Raji (cell line): ENCODE data around the gene SLC9A7.

ENCODE experiments used
- POLR2A ChIP-seq: IDR thresholded peaks from 2 replicates; pipeline ENCODE4 v1.6.1; 2011; ENCODE audit warnings: low read depth, low read length, control low read depth; ENCODE audit not compliant: insufficient read depth

Gene SLC9A7

DNA sequence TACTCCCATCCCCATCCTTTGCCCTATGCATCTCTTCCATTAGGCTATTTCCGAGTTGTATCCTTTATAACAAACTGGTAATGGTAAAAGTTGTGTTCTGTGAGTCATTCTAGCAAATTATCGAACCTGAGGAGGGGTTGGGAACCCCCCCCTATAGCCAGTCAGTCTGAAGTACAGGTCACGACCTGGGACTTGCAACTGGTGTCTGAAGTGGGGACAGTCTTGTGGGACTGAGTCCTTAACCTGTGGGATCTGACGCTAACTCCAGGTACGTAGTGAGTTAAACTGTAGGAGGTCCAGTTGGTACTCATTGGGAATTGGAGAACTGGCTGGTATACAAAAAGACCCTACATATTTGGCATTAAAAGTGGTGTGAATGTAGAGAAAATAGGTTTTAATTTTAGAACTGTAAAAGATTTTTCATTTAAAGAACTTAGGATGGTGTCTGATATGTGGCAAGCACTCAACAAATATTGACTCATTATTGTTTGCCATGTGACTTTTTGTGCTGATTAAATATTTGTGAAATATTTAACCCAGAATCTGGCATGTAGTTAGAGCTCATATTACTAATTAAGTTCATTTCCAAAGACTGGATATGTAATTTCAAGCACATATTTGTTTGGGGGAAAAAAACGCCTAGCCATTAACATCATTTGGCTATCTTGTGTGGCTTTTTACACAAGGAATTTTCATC lies 134.7 kb downstream of the SLC9A7 start:
- no peak for TF ChIP-seq POLR2A

DNA sequence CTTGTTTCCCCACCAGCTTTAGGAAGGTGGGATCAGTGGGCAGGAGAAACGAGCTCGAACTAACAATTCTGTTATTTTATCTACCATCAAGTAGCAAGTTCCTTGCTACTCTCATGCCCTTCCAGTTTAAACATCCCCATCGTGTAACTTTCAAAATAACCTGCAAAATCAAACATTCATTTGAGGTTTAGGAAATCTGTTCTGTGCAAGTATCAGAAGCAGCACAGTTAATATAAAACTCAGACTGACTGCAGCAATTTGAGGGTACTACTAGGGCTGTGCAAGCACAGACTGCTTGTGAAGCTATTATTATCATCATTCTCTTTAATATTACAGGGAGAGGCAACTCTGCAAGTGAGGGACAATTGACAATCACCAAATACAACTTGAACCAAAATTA lies 137.3 kb downstream of the SLC9A7 start:
- no peak for TF ChIP-seq POLR2A

DNA sequence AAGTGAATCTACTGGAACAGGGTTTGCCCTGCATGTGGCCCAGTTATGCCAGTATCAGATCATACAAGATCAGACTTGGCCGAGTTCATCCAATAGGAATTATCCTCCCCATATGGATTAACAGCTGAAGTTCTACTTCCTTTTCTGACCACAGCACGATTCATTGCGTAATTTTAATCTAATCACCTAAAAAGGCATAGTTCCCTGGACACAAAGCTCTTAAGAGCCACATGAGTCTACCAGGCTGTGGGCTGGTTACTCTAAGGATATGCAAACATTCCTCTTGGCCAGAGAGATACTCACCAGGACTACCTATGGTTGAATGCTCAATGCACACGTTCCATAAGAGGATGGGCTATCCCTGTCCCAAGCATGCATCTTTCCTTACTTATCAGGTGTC lies 138.4 kb downstream of the SLC9A7 start:
- TF ChIP-seq POLR2A, result no peak

GRCh38 chrX:46618947-46619346 lies 140.0 kb downstream of the SLC9A7 start:
- TF ChIP-seq POLR2A, result no peak

DNA sequence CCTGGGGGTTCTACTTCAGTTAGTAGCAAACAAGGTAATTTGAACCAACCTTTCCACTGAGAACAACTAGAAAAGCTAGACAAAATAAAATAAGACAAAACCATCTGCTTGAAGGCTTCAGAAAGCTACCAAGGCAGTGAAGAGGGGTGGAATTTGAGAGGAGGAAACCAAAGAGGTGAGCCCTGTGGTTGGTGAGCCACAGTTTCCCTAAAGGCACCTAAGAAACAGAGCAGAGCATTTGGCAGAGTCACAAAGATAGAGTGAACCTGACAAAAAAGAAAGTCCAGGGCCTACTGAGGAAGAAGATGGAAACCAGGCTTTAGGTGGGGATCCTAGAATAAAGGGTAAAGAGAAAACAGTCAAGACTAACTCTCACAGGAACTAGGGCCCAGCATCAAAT lies 141.0 kb downstream of the SLC9A7 start:
- no peak for TF ChIP-seq POLR2A

- no peak for TF ChIP-seq POLR2A
Measured at GRCh38 chrX:46611658-46612362, 147.1 kb downstream of the SLC9A7 start.

- TF ChIP-seq POLR2A, result no peak
Measured at GRCh38 chrX:46610070-46610658, 148.8 kb downstream of the SLC9A7 start.

DNA sequence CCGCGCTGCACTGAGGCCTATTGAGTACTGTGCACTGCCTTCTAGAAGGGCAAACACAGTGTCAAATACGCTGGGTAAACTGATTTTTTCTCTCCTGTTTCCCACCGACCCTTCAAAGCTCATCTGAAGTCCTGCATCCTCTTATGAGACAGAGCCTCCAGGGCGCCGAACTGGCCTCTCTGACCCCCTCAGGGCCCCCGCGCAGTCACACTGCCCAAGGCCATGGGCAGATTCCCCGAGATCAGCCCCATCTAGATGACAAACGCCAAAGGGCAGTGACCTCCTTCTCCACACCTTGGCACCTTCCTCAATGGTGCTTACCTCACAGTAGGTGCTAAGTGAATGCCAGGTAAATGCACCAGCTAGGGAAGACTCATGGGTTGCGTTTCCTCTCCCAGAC lies 151.0 kb downstream of the SLC9A7 start:
- no peak for TF ChIP-seq POLR2A

- TF ChIP-seq POLR2A, result no peak
Measured at GRCh38 chrX:46602468-46603102, 156.3 kb downstream of the SLC9A7 start.

- no peak for TF ChIP-seq POLR2A
Measured at GRCh38 chrX:46601283-46601682, 157.6 kb downstream of the SLC9A7 start.

GRCh38 chrX:46599051-46599560 lies 159.8 kb downstream of the SLC9A7 start:
- TF ChIP-seq POLR2A, result no peak

- no peak for TF ChIP-seq POLR2A
Measured at GRCh38 chrX:46597771-46598170, 161.1 kb downstream of the SLC9A7 start.

GRCh38 chrX:46597208-46597607 lies 161.7 kb downstream of the SLC9A7 start:
- no peak for TF ChIP-seq POLR2A

- TF ChIP-seq POLR2A, result no peak
Measured at GRCh38 chrX:46595084-46595483, 163.8 kb downstream of the SLC9A7 start.

- TF ChIP-seq POLR2A, result no peak
Measured at GRCh38 chrX:46589977-46590723, 168.8 kb downstream of the SLC9A7 start.
